ENCODE data around the gene IGF2BP3.

The IGF2BP3 gene

GRCh38 chr7:23373151-23374004 lies 96.9 kb downstream of the IGF2BP3 start:
- no peak for DNase-seq

GRCh38 chr7:23372611-23373010 lies 97.7 kb downstream of the IGF2BP3 start:
- no peak for DNase-seq

DNA sequence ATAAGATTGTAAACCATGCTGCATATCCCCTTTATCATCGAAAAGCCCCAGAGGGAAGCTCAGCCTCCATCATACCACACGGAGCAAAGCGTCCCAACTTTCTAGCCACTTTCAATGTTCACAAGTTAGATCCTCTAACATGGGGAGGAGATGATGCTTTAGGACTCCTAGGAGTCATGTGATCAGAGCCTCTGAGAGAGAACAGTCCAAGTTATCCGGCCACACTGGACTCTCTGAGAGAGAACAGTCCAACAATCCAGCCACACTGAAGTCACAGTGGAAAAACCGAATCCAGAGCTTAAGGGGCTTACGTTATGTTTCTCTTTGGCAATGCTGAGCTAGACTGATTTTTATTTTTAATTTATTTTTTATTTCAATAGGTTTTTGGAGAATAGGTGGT lies 98.6 kb downstream of the IGF2BP3 start:
- DNase-seq, result no peak

DNA sequence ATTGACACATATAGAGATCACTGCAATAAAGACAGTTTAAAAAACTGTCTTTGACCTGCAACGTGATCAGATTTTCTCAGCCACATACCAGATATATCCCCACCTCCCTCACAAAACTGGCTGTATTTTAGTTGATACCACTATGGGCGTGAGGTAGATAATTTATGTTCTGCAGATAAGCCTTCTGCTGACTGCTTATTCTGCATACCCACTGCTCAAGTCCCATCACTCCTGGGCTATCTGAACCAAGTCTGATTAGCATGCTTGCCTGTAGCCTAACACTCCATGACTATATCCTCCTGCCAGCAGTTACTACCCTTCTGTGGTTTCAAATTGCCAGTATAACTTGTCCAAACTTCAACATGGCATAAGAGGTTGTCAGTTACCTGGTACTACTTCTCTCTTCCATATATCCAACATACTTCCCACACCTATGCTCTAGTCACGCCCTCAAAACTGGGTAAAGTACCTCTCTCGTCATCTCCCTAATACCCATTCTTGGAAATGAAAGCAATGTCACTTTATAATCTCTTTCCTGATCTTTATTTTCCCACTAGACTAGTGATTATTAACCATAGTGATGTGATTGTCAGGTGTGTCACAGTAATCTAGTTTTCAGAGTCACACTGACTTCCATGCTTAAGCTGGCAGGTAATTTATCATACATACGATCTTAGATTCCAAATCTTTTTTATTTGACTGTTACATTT lies 100.4 kb downstream of the IGF2BP3 start:
- DNase-seq, result no peak

DNA sequence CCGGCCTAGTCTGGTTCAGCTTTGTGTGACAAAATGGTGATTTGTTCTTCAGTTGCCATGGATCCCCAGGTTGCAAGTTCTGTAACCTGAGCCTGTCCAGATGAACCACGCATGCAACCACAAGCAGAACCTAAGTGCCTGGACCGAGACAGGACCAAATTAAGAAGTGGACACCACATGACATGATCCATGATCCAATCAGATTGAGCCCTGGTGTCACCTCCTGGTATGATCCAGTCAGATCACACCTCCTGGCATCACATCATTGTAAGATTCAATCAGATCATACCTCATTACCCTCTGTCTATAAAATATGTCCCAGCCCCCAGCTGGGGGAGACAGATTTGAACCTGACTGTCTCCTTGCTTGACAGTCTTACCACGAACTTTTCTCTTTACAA lies 101.2 kb downstream of the IGF2BP3 start:
- DNase-seq, result peak; percentile 55

DNA sequence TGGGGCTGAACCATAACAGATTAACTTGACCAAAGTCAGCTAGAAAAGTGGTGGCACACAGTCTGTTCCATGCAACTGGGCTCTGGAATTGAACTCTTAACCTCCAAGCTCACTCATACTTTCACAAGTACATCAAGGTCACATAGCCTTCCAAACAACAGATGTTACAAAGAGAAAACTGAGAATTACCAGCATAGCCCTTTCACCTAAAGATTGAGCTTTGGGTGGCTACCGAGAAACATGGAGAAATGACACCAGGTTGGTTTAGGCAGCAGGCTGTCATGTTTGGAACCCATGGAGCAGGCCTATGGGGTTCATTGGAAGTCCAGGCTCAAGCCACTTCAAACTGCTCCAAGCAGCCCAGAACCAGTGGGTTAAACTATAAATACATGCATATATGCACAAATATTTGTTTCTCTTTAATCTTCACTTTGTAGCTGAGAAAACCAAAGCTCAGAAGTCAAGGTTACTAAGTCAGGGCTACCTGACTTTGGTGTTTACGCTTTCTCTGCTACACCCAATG lies 112.1 kb downstream of the IGF2BP3 start:
- DNase-seq, result no peak

GRCh38 chr7:23357190-23358093 lies 112.8 kb downstream of the IGF2BP3 start:
- peak; percentile 79 for DNase-seq

DNA sequence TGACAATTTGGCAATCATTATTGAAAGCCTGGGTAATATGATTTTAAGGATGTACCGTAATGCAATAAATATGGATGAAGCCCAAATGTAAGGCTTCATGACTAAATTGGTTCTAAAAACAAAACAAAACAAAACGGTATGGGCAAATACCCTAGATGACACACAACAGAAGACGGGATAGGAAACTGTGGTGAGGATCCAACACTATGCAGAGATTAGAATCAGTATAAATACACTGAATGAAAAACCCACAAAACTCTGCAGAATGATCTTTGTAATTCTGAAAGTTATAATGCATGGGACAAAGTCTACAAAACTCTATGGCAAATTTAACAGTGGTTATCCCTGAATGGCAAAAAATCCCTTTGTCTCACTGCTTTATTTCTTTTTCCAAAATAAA lies 113.6 kb downstream of the IGF2BP3 start:
- no peak for DNase-seq

- no peak for DNase-seq
Observed at GRCh38 chr7:23356168-23356567, 114.1 kb downstream of the IGF2BP3 start.

- DNase-seq, result peak; percentile 95
Observed at GRCh38 chr7:23353172-23353571, 117.1 kb downstream of the IGF2BP3 start.

DNA sequence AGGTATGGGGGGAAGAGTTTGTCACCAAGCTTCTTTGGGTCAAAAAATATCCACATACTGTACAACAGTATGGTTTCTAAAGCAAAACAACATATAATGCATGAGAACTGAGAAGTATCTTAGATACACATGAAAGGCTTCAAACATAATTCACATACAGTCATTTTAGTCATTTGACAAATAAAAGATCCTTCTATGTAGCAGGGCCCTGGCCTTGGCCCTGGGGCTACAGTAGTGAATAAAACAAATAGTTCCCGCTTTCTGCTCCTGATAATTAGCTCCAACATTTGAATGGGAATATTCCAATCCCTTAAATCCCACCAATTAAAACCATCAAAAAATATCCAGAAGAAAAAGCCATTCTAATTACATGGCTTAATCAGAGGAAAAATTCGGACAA lies 119.8 kb downstream of the IGF2BP3 start:
- DNase-seq, result no peak

GRCh38 chr7:23349484-23350157 lies 120.7 kb downstream of the IGF2BP3 start:
- DNase-seq, result no peak

GRCh38 chr7:23347682-23348180 lies 122.6 kb downstream of the IGF2BP3 start:
- DNase-seq, result peak; percentile 44

- DNase-seq, result no peak
Observed at GRCh38 chr7:23347033-23347681, 123.1 kb downstream of the IGF2BP3 start.

DNA sequence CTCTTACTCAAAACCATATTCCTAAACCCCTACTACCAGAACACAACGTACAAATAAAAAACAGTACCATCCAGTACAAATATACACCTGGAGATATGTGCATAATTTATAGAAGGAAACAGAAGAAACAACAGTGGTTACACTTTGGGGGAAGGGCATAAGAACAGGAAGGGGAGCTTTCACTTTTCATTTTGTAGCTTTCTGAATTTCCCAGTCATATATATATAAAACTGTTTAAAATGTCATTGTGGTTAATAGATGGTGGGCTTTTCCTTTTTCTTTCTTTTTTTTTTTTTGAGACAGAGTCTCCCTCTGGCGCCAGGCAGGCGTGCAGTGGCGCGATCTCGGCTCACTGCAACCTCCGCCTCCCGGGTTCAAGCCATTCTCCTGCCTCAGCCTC lies 124.0 kb downstream of the IGF2BP3 start:
- no peak for DNase-seq

DNA sequence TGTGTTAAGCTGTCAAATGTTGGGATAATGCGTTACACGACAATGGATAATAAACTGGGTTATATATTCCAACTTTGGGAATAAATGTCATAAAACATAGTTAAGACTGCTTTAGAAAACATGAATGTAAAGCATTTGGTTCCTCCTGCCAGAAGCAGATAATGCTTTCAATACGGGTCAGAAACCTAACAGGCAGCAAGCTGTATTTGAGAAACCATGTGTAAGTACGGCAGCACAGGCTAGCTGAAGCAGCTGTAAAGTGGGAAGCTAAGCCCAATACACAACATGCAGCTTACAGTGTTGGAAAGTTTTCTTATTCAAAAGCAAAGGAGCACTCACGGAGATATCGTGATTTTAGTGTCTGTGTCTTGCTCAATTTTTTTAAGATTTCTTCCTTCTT lies 124.7 kb downstream of the IGF2BP3 start:
- DNase-seq, result no peak

GRCh38 chr7:23343806-23344475 lies 126.3 kb downstream of the IGF2BP3 start:
- DNase-seq, result no peak

DNA sequence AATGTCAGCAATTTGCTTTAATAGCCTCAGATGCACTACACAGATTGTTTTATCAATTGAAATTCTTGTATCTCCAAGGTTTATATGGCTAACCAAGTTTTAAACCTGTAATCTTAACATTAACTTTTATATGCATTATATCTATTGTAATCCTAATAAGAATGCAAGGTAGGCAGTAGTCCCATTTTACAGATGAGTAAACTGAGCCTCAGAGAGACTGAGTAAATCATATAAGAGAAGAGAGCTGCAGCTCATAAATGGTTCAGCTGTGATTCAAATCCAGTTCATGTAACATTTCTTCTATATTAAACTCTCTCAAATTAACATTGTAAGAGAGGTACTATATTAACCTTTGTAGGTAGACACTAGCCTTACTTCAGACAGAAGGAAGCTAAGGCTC lies 127.2 kb downstream of the IGF2BP3 start:
- DNase-seq, result no peak

- DNase-seq, result no peak
Observed at GRCh38 chr7:23341846-23342598, 128.3 kb downstream of the IGF2BP3 start.

DNA sequence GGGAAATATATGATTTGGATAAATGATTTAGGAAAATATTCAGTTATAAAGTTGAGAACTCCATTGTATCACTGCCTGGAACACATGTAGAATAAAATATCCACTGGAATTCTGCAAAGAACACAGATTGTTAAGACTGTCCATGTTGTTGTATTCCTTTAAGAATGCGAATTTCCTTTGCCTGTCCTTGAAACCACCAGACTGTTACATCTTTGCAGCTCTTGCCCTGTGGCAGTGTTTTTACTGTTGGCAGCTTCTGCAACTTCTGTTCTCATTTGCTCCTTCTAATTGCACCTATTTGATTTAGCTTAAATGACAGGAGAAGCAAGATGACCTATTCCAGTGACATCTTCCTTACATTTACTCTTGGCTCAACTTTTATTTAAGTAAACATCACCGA lies 131.4 kb downstream of the IGF2BP3 start:
- DNase-seq, result no peak
